ENCODE results near the gene OR2G6. TPM values are rescaled to one million over a fixed set of nuclear protein-coding genes. Genes with fewer than 3 reads are reported as not detected.
"Not testable (repeated sequence)": the region's sequence is repeated elsewhere in the genome, so short reads cannot be mapped to it uniquely, and the experiment has no call there.

Gene OR2G6
- total and polyA plus RNA-seq, 4 donors, result not detected

GRCh38 chr1:248488289-248488688 is 19.6 kb upstream of the OR2G6 start, which contains the start of gene OR2T5:
OR2T5 (plus strand) TSS chr1:248488589; CDS start chr1:248488589, 0 bp downstream.
- WGBS, 2 donors, result 78 to 93% methylated on average over 4 to 5 of the region's 6 CpGs
- not testable (repeated sequence) for H3K27me3 ChIP-seq (ENCODE audit: control insufficient read depth in 3 of 3, insufficient read depth in 3 of 3, low read length in 2 of 3); H3K9me3 ChIP-seq (ENCODE audit: control insufficient read depth in 4 of 4, insufficient read depth in 3 of 4, low read length in 3 of 4); H3K36me3 ChIP-seq (ENCODE audit: control insufficient read depth in 4 of 4, insufficient read depth in 4 of 4, low read length in 4 of 4); DNase-seq; H3K27ac ChIP-seq (ENCODE audit: low read depth in 1 of 2, low read length in 1 of 2); H3K4me3 ChIP-seq; ATAC-seq (ENCODE audit: insufficient read depth, low FRiP score); H3K4me1 ChIP-seq (ENCODE audit: control insufficient read depth in 5 of 5, insufficient read depth in 5 of 5, low read length in 5 of 5); H3K9ac ChIP-seq (ENCODE audit: insufficient read depth in 1 of 2, low read length in 2 of 2)

GRCh38 chr1:248496661-248497060 is 11.2 kb upstream of the OR2G6 start:
- not testable (repeated sequence) for H3K36me3 ChIP-seq (ENCODE audit: control insufficient read depth in 4 of 4, insufficient read depth in 4 of 4, low read length in 4 of 4); H3K4me1 ChIP-seq (ENCODE audit: control insufficient read depth in 5 of 5, insufficient read depth in 5 of 5, low read length in 5 of 5); H3K27ac ChIP-seq (ENCODE audit: low read depth in 1 of 2, low read length in 1 of 2); DNase-seq; ATAC-seq (ENCODE audit: insufficient read depth, low FRiP score); H3K9ac ChIP-seq (ENCODE audit: insufficient read depth in 1 of 2, low read length in 2 of 2); H3K4me3 ChIP-seq; H3K9me3 ChIP-seq (ENCODE audit: control insufficient read depth in 4 of 4, insufficient read depth in 3 of 4, low read length in 3 of 4); H3K27me3 ChIP-seq (ENCODE audit: control insufficient read depth in 3 of 3, insufficient read depth in 3 of 3, low read length in 2 of 3)
- no CpG with 5 or more reads among the region's 5 CpGs for WGBS, 2 donors

GRCh38 chr1:248500305-248501035 is 7.4 kb upstream of the OR2G6 start:
- H3K9me3 ChIP-seq (ENCODE audit: control insufficient read depth in 4 of 4, insufficient read depth in 3 of 4, low read length in 3 of 4); H3K27me3 ChIP-seq (ENCODE audit: control insufficient read depth in 3 of 3, insufficient read depth in 3 of 3, low read length in 2 of 3); DNase-seq; H3K36me3 ChIP-seq (ENCODE audit: control insufficient read depth in 4 of 4, insufficient read depth in 4 of 4, low read length in 4 of 4); H3K4me1 ChIP-seq (ENCODE audit: control insufficient read depth in 5 of 5, insufficient read depth in 5 of 5, low read length in 5 of 5); H3K9ac ChIP-seq (ENCODE audit: insufficient read depth in 1 of 2, low read length in 2 of 2); H3K27ac ChIP-seq (ENCODE audit: low read depth in 1 of 2, low read length in 1 of 2); ATAC-seq (ENCODE audit: insufficient read depth, low FRiP score); H3K4me3 ChIP-seq: not testable (repeated sequence)
- WGBS, 2 donors, result 82 to 92% methylated on average over 1 of the region's 2 CpGs

GRCh38 chr1:248510217-248510616 is 2.3 kb downstream of the OR2G6 start:
- not testable (repeated sequence) for H3K9me3 ChIP-seq (ENCODE audit: control insufficient read depth in 4 of 4, insufficient read depth in 3 of 4, low read length in 3 of 4); H3K27me3 ChIP-seq (ENCODE audit: control insufficient read depth in 3 of 3, insufficient read depth in 3 of 3, low read length in 2 of 3); ATAC-seq (ENCODE audit: insufficient read depth, low FRiP score); DNase-seq; H3K36me3 ChIP-seq (ENCODE audit: control insufficient read depth in 4 of 4, insufficient read depth in 4 of 4, low read length in 4 of 4); H3K4me3 ChIP-seq; H3K9ac ChIP-seq (ENCODE audit: insufficient read depth in 1 of 2, low read length in 2 of 2); H3K4me1 ChIP-seq (ENCODE audit: control insufficient read depth in 5 of 5, insufficient read depth in 5 of 5, low read length in 5 of 5); H3K27ac ChIP-seq (ENCODE audit: low read depth in 1 of 2, low read length in 1 of 2)

GRCh38 chr1:248521856-248522255 is 14.0 kb downstream of the OR2G6 start:
- DNase-seq (no peak), ATAC-seq (ENCODE audit: insufficient read depth, low FRiP score) (no peak)
- H3K27ac ChIP-seq (ENCODE audit: low read depth in 1 of 2, low read length in 1 of 2), result no peak overlapping the region
- WGBS, 2 donors, result 89 to 94% methylated on average over 12 of the region's 12 CpGs
- no peak for TF ChIP-seq CTCF (IDR thresholded peaks at IDR 0.05; ENCODE audit: control extremely low read depth, extremely low read depth)
- no peaks in the 10 kb centered on the region for H3K4me1 ChIP-seq (ENCODE audit: control insufficient read depth in 5 of 5, insufficient read depth in 5 of 5, low read length in 5 of 5)
- no peaks in the 10 kb centered on the region for H3K27me3 ChIP-seq (ENCODE audit: control insufficient read depth in 3 of 3, insufficient read depth in 3 of 3, low read length in 2 of 3)
- no peak overlapping the region for H3K4me3 ChIP-seq
- no peak overlapping the region for H3K9ac ChIP-seq (ENCODE audit: insufficient read depth in 1 of 2, low read length in 2 of 2)
- peaks cover 0 to 3% (median 0%) of the 10 kb centered on the region in 4 donors for H3K9me3 ChIP-seq (ENCODE audit: control insufficient read depth in 4 of 4, insufficient read depth in 3 of 4, low read length in 3 of 4)
- H3K36me3 ChIP-seq (ENCODE audit: control insufficient read depth in 4 of 4, insufficient read depth in 4 of 4, low read length in 4 of 4), result no peaks in the 10 kb centered on the region

GRCh38 chr1:248537449-248537848 is 29.6 kb downstream of the OR2G6 start:
- H3K27ac ChIP-seq (ENCODE audit: low read depth in 1 of 2, low read length in 1 of 2); H3K4me3 ChIP-seq; H3K4me1 ChIP-seq (ENCODE audit: control insufficient read depth in 5 of 5, insufficient read depth in 5 of 5, low read length in 5 of 5); H3K36me3 ChIP-seq (ENCODE audit: control insufficient read depth in 4 of 4, insufficient read depth in 4 of 4, low read length in 4 of 4); H3K9me3 ChIP-seq (ENCODE audit: control insufficient read depth in 4 of 4, insufficient read depth in 3 of 4, low read length in 3 of 4); H3K27me3 ChIP-seq (ENCODE audit: control insufficient read depth in 3 of 3, insufficient read depth in 3 of 3, low read length in 2 of 3); DNase-seq; H3K9ac ChIP-seq (ENCODE audit: insufficient read depth in 1 of 2, low read length in 2 of 2); ATAC-seq (ENCODE audit: insufficient read depth, low FRiP score): not testable (repeated sequence)

- H3K4me3 ChIP-seq; H3K36me3 ChIP-seq (ENCODE audit: control insufficient read depth in 4 of 4, insufficient read depth in 4 of 4, low read length in 4 of 4); H3K9ac ChIP-seq (ENCODE audit: insufficient read depth in 1 of 2, low read length in 2 of 2); H3K4me1 ChIP-seq (ENCODE audit: control insufficient read depth in 5 of 5, insufficient read depth in 5 of 5, low read length in 5 of 5); DNase-seq; ATAC-seq (ENCODE audit: insufficient read depth, low FRiP score); H3K27ac ChIP-seq (ENCODE audit: low read depth in 1 of 2, low read length in 1 of 2); H3K27me3 ChIP-seq (ENCODE audit: control insufficient read depth in 3 of 3, insufficient read depth in 3 of 3, low read length in 2 of 3); H3K9me3 ChIP-seq (ENCODE audit: control insufficient read depth in 4 of 4, insufficient read depth in 3 of 4, low read length in 3 of 4): not testable (repeated sequence)
- WGBS, 2 donors, result no CpG with 5 or more reads among the region's 2 CpGs
Measured at GRCh38 chr1:248547383-248547782, 39.5 kb downstream of the OR2G6 start.

- not testable (repeated sequence) for H3K27me3 ChIP-seq (ENCODE audit: control insufficient read depth in 3 of 3, insufficient read depth in 3 of 3, low read length in 2 of 3); H3K4me3 ChIP-seq; ATAC-seq (ENCODE audit: insufficient read depth, low FRiP score); H3K9me3 ChIP-seq (ENCODE audit: control insufficient read depth in 4 of 4, insufficient read depth in 3 of 4, low read length in 3 of 4); H3K9ac ChIP-seq (ENCODE audit: insufficient read depth in 1 of 2, low read length in 2 of 2); DNase-seq; H3K4me1 ChIP-seq (ENCODE audit: control insufficient read depth in 5 of 5, insufficient read depth in 5 of 5, low read length in 5 of 5); H3K36me3 ChIP-seq (ENCODE audit: control insufficient read depth in 4 of 4, insufficient read depth in 4 of 4, low read length in 4 of 4); H3K27ac ChIP-seq (ENCODE audit: low read depth in 1 of 2, low read length in 1 of 2)
- no CpG with 5 or more reads among the region's 6 CpGs for WGBS, 2 donors
Measured at GRCh38 chr1:248551027-248551426, 43.2 kb downstream of the OR2G6 start.

Measured in lung (tissue), 12 donors.